Measurements from ENCODE around the gene HMGN1.

- TF ChIP-seq, protein P1, sequence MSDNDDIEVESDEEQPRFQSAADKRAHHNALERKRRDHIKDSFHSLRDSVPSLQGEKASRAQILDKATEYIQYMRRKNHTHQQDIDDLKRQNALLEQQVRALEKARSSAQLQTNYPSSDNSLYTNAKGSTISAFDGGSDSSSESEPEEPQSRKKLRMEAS (IDR thresholded peaks at IDR 0.05): no peak
- TF ChIP-seq REST (IDR thresholded peaks at IDR 0.05) (no peak), CTCF (IDR thresholded peaks at IDR 0.05; ENCODE audit: low read depth, low read length, missing input control) (no peak), YY1 (IDR thresholded peaks at IDR 0.05) (no peak), RAD21 (IDR thresholded peaks at IDR 0.05) (no peak), ATF3 (IDR thresholded peaks at IDR 0.05) (no peak), SP1 (IDR thresholded peaks at IDR 0.05) (no peak), FOXA1 (IDR thresholded peaks at IDR 0.05) (no peak), TAF1 (conservative IDR thresholded peaks at IDR 0.05) (no peak)
- TF ChIP-seq, protein P2, sequence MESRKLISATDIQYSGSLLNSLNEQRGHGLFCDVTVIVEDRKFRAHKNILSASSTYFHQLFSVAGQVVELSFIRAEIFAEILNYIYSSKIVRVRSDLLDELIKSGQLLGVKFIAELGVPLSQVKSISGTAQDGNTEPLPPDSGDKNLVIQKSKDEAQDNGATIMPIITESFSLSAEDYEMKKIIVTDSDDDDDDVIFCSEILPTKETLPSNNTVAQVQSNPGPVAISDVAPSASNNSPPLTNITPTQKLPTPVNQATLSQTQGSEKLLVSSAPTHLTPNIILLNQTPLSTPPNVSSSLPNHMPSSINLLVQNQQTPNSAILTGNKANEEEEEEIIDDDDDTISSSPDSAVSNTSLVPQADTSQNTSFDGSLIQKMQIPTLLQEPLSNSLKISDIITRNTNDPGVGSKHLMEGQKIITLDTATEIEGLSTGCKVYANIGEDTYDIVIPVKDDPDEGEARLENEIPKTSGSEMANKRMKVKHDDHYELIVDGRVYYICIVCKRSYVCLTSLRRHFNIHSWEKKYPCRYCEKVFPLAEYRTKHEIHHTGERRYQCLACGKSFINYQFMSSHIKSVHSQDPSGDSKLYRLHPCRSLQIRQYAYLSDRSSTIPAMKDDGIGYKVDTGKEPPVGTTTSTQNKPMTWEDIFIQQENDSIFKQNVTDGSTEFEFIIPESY (IDR thresholded peaks at IDR 0.05): no peak
Observed at GRCh38 chr21:39340687-39341086, 8.2 kb downstream of the HMGN1 start.

All from liver (tissue), 3 donors.